Lung (tissue), 12 donors: ENCODE data around the gene LDLRAD2. TPM values are rescaled to one million over a fixed set of nuclear protein-coding genes. Genes with fewer than 3 reads are reported as not detected.

ENCODE experiments used
- ATAC-seq: fragments of 200-7000 bp; cut with Tn5 transposase; one replicate; pipeline ENCODE4 v1.9.1; 2020; ENCODE audit warnings: moderate number of reproducible peaks; ENCODE audit not compliant: insufficient read depth, low FRiP score
- DNase-seq, 3 donors: peaks; one replicate each; pipeline ENCODE4 v3.0.0-alpha.2; 2013 to 2017
- H3K27ac ChIP-seq, 2 donors: one replicate each; pipeline ENCODE4 v1.5.1; 2013; ENCODE audit warnings: mild to moderate bottlenecking in 2 of 2, moderate library complexity in 2 of 2, control low read depth in 1 of 2, inconsistent platforms in 1 of 2, low read depth in 1 of 2, low read length in 1 of 2
- H3K27me3 ChIP-seq, 3 donors: one replicate each; pipeline ENCODE4 v1.5.1; 2013; ENCODE audit warnings: low read length in 2 of 3; ENCODE audit not compliant: control insufficient read depth in 3 of 3, insufficient read depth in 3 of 3
- H3K36me3 ChIP-seq, 4 donors: one replicate each; pipeline ENCODE4 v1.5.1; 2013; ENCODE audit warnings: low read length in 4 of 4, mild to moderate bottlenecking in 1 of 4, moderate library complexity in 1 of 4; ENCODE audit not compliant: control insufficient read depth in 4 of 4, insufficient read depth in 4 of 4
- H3K4me1 ChIP-seq, 5 donors: one replicate each; pipeline ENCODE4 v1.5.1; 2013; ENCODE audit warnings: low read length in 5 of 5, mild to moderate bottlenecking in 2 of 5, moderate library complexity in 1 of 5; ENCODE audit not compliant: control insufficient read depth in 5 of 5, insufficient read depth in 5 of 5
- H3K4me3 ChIP-seq: one replicate; pipeline ENCODE4 v1.5.1; 2013; ENCODE audit warnings: mild to moderate bottlenecking, control low read depth, moderate library complexity
- H3K9ac ChIP-seq, 2 donors: one replicate each; pipeline ENCODE4 v1.5.1; 2013; ENCODE audit warnings: low read length in 2 of 2, control low read depth in 1 of 2; ENCODE audit not compliant: insufficient read depth in 1 of 2
- H3K9me3 ChIP-seq, 4 donors: one replicate each; pipeline ENCODE4 v1.5.1; 2013; ENCODE audit warnings: low read length in 3 of 4, mild to moderate bottlenecking in 1 of 4, moderate library complexity in 1 of 4; ENCODE audit not compliant: control insufficient read depth in 4 of 4, insufficient read depth in 3 of 4
- WGBS, 2 donors: extraction: QIAGEN DNeasy Blood & Tissue Kit; methylation state at CpG; one replicate each; pipeline ENCODE4 v1.1.7; 2013; 5-methylcytosine and 5-hydroxymethylcytosine counted together
- polyA plus RNA-seq, 2 donors: library from polyadenylated mRNA; stranded (reverse); fragments of 200-250 nt; gene quantifications; one replicate each; pipeline ENCODE4 v1.2.1, GENCODE V29; 2013
- total RNA-seq, 2 donors: library from RNA; depleted of rRNA in 1 of 2; stranded (reverse); fragments of >200 nt in 1 of 2; gene quantifications; one replicate each; pipeline ENCODE4 v1.2.1, GENCODE V29; 2014 to 2021
- TF ChIP-seq, protein P1 (sequence below): IDR thresholded peaks from 2 replicates; pipeline ENCODE4 v1.5.1; 2012; ENCODE audit warnings: mild to moderate bottlenecking; ENCODE audit errors: control extremely low read depth, extremely low read depth
- donor health status: control.
- donor health status: control.
- donor health status: Bipolar disorder and iron deficiency.
- donor health status: healthy.
- donor health status: DM: yes; HTN: yes; CAD: no.

The LDLRAD2 gene
- total and polyA plus RNA-seq, 4 donors: 0.20 to 2.8 (median 0.54) TPM

DNA sequence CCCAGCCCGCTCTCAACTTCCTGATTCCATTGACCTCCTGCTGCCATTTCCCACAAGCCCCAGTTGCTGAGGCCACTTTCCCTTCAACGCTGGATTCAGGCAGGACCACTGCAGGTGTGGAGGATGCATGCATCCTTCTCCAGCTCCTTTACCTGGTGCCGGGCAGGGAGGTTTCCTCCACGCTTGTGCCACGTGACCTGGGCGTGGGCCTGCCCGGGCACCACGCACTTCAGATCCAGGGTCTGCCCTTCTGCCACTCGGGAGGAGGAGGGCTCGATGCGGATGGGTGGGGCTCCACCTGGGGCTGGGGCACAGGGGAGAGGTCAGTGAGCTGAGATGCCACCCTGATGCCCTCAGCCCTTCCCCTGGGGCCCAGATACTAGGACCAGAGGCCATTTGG lies 31.9 kb downstream of the LDLRAD2 start:
- Histone ChIP-seq H3K27ac (no peak overlapping the region), H3K36me3 (peaks cover 2 to 68% (median 28%) of the 10 kb centered on the region in 4 donors), H3K9ac (no peak overlapping the region), H3K27me3 (no peaks in the 10 kb centered on the region), H3K4me1 (no peaks in the 10 kb centered on the region), H3K4me3 (no peak overlapping the region), H3K9me3 (no peaks in the 10 kb centered on the region)
- 88 to 93% methylated on average over 11 of the region's 11 CpGs for WGBS, 2 donors
- DNase-seq: no peak
- ATAC-seq: no peak
- TF ChIP-seq, protein P1, sequence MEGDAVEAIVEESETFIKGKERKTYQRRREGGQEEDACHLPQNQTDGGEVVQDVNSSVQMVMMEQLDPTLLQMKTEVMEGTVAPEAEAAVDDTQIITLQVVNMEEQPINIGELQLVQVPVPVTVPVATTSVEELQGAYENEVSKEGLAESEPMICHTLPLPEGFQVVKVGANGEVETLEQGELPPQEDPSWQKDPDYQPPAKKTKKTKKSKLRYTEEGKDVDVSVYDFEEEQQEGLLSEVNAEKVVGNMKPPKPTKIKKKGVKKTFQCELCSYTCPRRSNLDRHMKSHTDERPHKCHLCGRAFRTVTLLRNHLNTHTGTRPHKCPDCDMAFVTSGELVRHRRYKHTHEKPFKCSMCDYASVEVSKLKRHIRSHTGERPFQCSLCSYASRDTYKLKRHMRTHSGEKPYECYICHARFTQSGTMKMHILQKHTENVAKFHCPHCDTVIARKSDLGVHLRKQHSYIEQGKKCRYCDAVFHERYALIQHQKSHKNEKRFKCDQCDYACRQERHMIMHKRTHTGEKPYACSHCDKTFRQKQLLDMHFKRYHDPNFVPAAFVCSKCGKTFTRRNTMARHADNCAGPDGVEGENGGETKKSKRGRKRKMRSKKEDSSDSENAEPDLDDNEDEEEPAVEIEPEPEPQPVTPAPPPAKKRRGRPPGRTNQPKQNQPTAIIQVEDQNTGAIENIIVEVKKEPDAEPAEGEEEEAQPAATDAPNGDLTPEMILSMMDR: no peak

DNA sequence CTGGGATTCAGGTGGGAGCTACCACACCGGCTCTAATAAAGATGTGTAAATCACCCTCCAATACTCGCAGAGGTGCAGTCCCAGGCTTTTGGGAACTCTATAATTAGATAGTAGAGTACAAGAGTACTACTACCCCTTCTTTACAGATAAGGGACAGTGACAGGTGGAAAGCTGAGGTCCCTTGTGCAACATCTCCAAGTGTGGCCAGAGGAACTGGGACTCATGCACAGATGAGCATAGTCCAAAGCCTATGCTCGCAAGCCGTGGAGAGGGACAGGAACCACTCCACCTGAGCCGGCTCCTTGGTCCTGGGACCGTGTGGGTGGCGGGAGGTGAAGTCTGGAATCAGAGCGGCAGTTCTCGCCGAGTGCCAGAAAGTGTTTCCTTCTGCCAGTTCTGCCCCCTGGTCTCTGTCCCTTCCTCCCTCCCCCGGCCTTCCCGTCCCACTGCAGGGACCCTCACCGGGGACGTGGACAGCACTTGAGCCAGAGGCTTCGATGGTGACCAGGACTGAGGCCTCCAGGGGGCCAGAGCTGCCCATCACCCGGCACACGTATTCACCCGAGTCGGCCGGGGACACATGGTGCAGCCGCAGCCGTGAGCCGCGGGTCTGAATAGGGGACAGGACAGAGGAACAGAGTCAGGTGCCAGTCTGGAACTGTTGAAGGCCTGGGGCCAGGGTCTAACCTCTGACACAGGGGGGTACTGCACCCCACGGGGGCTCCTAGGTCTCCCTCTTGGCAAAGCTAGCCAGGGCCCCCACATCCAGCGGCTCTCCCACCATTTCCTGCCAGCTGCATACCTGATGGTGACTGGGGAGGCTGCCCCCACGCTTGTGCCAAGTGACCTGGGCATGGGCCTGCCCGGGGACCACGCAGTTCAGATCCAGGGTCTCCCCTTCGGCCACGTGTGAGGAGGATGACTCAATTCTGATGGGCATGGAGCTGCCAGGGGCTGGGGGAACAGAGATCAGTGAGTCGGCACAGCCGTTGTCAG lies 33.9 kb downstream of the LDLRAD2 start:
- TF ChIP-seq, protein P1: no peak
- H3K27me3 ChIP-seq: no peaks in the 10 kb centered on the region
- H3K4me3 ChIP-seq: no peak overlapping the region
- 93 to 95% methylated on average over 33 of the region's 33 CpGs for WGBS, 2 donors
- DNase-seq (no peak), ATAC-seq (no peak)
- H3K36me3 ChIP-seq: peaks cover 4 to 66% (median 24%) of the 10 kb centered on the region in 4 donors
- no peak overlapping the region for H3K27ac ChIP-seq
- no peak overlapping the region for H3K9ac ChIP-seq
- H3K9me3 ChIP-seq: no peaks in the 10 kb centered on the region
- H3K4me1 ChIP-seq: no peaks in the 10 kb centered on the region

DNA sequence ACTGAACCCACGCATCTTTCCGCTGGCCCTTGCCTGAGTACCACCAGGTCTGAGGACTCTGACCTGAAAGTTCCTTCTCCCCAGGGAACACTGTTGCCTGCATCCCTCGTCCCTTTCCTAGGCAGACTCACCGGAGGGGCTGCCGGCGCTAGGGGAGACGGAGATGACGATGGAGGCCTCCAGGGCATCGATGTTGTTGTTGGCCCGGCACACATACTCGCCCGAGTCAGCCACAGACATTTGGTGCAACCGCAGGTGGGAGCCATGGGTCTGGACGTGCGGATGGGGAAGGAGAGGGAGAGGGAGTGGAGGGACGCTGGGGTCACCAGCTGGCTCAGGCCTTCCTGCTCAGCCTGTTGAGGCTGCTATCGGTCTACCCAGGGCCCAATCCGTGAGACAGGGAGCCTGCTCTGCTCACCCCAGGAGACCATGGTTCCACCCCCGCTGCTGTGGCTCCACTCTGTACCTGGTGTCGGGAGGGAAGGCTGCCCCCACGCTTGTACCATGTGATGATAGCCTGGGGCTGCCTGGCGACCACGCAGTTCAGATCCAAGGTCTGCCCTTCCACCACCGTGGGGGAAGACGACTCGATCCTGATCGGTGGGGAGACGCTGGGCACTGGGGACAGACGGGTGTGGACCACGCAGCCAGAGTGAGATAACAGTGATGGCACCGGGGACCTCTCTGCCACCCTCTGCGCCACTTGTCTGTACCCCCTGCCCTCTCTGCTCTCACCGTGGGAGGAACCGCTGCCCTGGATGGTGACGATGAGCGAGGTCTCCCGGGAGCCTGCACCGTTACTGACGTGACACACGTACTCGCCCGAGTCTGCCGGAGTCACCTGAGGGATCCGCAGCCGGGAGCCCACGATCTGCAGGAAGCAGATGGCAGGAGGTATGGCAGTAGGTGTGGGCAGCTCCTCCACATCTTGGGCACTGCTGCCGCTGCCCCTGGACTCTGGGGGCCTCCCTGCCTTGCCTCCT lies 35.4 kb downstream of the LDLRAD2 start:
- no peak overlapping the region for H3K9ac ChIP-seq
- peaks cover 0 to 2% (median 0%) of the 10 kb centered on the region in 4 donors for H3K9me3 ChIP-seq
- no peak for ATAC-seq
- TF ChIP-seq, protein P1: no peak
- H3K36me3 ChIP-seq: peaks cover 4 to 67% (median 27%) of the 10 kb centered on the region in 4 donors
- H3K4me1 ChIP-seq: no peaks in the 10 kb centered on the region
- no peaks in the 10 kb centered on the region for H3K27me3 ChIP-seq
- H3K4me3 ChIP-seq: no peak overlapping the region
- no peak overlapping the region for H3K27ac ChIP-seq
- no peak for DNase-seq
- WGBS, 2 donors: 94 to 95% methylated on average over 47 of the region's 47 CpGs
